Right lobe of liver (tissue), 4 donors: ENCODE results near the gene PHF20.

ENCODE experiments used
- POLR2A ChIP-seq: fragments of 450-650 bp; IDR thresholded peaks from one replicate; pipeline ENCODE4 v1.6.1; 2017; ENCODE audit warnings: antibody characterized with exemption, mild to moderate bottlenecking
- TF ChIP-seq, protein P1 (sequence below), 4 donors: fragments of 200-600 bp in 3 of 4; fragments of 450-650 bp in 1 of 4; IDR thresholded peaks; one replicate each; pipeline versions ENCODE4 v1.5.1 to v1.8.0; 2016 to 2022; ENCODE audit warnings: antibody characterized with exemption in 4 of 4, mild to moderate bottlenecking in 2 of 4
- donor health status: DM: no; HTN: no; CAD: no.
- donor health status: DM: no; HTN: no; CAD: no.
- donor health status: DM: no; HTN: yes; CAD: no.

GRCh38 chr20:35842361-35842760 lies 70.5 kb downstream of the PHF20 start:
- TF ChIP-seq, protein P1, sequence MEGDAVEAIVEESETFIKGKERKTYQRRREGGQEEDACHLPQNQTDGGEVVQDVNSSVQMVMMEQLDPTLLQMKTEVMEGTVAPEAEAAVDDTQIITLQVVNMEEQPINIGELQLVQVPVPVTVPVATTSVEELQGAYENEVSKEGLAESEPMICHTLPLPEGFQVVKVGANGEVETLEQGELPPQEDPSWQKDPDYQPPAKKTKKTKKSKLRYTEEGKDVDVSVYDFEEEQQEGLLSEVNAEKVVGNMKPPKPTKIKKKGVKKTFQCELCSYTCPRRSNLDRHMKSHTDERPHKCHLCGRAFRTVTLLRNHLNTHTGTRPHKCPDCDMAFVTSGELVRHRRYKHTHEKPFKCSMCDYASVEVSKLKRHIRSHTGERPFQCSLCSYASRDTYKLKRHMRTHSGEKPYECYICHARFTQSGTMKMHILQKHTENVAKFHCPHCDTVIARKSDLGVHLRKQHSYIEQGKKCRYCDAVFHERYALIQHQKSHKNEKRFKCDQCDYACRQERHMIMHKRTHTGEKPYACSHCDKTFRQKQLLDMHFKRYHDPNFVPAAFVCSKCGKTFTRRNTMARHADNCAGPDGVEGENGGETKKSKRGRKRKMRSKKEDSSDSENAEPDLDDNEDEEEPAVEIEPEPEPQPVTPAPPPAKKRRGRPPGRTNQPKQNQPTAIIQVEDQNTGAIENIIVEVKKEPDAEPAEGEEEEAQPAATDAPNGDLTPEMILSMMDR (IDR thresholded peaks at IDR 0.05): no peak
- no peak for TF ChIP-seq POLR2A
